Measurements from ENCODE around the gene DNAH14. TPM values are rescaled to one million over a fixed set of nuclear protein-coding genes. Genes with fewer than 3 reads are reported as not detected.

DNAH14 gene
- total and polyA plus RNA-seq, 2 of the 13 experiments (the other 11 are each of a cell fraction or from before 2014, with no cell fraction given), result 4.5 to 27.5 TPM

DNA sequence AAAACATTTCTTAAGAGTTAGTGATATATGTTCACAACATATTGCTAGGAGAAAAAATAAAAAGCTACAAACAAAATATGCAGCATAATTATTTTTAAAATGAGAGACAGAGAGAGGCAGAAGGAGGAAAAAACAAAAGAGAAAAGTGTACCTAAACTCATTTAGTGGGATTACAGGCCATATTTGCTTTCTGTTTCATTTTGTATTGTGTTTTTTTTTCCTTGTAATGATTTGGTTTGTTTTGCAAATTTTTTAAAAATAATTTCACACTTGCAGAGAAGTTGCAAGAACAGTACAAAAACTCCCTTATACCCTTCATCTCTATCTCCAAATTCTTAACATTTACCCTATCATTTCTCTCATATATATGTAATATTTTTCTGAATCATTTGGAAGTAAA is 433.3 kb downstream of the DNAH14 start:
- in situ Hi-C loops (cut with HindIII; ENCODE audit: extremely low pct_ligation_motif_present, low pct_unique_long_range_greater_than_20kb) (no loop called here), intact Hi-C loops (cut with micrococcal nuclease; ENCODE audit: unreplicated experiment) (no loop called here)
- H3K4me1 ChIP-seq (ENCODE audit: insufficient read depth, low read length), result no peaks in the 10 kb centered on the region
- no peaks in the 10 kb centered on the region for H3K36me3 ChIP-seq (replicated peaks in 1 of 2; ENCODE audit: control insufficient read depth in 1 of 2, insufficient read depth in 2 of 2, low read length in 2 of 2)
- H3K4me2 ChIP-seq (ENCODE audit: low read depth, low read length), result no peak overlapping the region
- ChIA-PET CTCF (ENCODE audit: low intra/inter-chr PET ratio, low total read pairs) (no interaction called here), POLR2A (no interaction called here)
- H4K20me1 ChIP-seq (ENCODE audit: insufficient read depth, low read length), result no peaks in the 10 kb centered on the region
- no peak for FAIRE-seq
- H3K27ac ChIP-seq (ENCODE audit: extremely low read length, insufficient read depth, low read length), result no peak overlapping the region
- no peak overlapping the region for H3K4me3 ChIP-seq (replicated peaks in 1 of 3; ENCODE audit: insufficient read depth in 1 of 3, low read depth in 2 of 3, low read length in 3 of 3)
- DNase-seq (ENCODE audit: low spot score), result no peak
- ATAC-seq, result no peak
- H3K9ac ChIP-seq (ENCODE audit: insufficient read depth, low read depth, low read length), result no peak overlapping the region
- H2AFZ ChIP-seq (ENCODE audit: low read length), result no peak overlapping the region
- TF ChIP-seq ATF7 (IDR thresholded peaks at IDR 0.05) (no peak), ATF7 (CRISPR knock-in tag; IDR thresholded peaks at IDR 0.05) (no peak), ZNF234 (CRISPR knock-in tag; conservative IDR thresholded peaks at IDR 0.05) (no peak), ZNF678 (CRISPR knock-in tag; IDR thresholded peaks at IDR 0.05) (no peak)
- TF ChIP-seq, protein P1, sequence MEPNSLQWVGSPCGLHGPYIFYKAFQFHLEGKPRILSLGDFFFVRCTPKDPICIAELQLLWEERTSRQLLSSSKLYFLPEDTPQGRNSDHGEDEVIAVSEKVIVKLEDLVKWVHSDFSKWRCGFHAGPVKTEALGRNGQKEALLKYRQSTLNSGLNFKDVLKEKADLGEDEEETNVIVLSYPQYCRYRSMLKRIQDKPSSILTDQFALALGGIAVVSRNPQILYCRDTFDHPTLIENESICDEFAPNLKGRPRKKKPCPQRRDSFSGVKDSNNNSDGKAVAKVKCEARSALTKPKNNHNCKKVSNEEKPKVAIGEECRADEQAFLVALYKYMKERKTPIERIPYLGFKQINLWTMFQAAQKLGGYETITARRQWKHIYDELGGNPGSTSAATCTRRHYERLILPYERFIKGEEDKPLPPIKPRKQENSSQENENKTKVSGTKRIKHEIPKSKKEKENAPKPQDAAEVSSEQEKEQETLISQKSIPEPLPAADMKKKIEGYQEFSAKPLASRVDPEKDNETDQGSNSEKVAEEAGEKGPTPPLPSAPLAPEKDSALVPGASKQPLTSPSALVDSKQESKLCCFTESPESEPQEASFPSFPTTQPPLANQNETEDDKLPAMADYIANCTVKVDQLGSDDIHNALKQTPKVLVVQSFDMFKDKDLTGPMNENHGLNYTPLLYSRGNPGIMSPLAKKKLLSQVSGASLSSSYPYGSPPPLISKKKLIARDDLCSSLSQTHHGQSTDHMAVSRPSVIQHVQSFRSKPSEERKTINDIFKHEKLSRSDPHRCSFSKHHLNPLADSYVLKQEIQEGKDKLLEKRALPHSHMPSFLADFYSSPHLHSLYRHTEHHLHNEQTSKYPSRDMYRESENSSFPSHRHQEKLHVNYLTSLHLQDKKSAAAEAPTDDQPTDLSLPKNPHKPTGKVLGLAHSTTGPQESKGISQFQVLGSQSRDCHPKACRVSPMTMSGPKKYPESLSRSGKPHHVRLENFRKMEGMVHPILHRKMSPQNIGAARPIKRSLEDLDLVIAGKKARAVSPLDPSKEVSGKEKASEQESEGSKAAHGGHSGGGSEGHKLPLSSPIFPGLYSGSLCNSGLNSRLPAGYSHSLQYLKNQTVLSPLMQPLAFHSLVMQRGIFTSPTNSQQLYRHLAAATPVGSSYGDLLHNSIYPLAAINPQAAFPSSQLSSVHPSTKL (CRISPR knock-in tag; IDR thresholded peaks at IDR 0.05), result no peak
- H3K27me3 ChIP-seq (ENCODE audit: control insufficient read depth in 1 of 2, insufficient read depth in 2 of 2, low read length in 2 of 2), result no peaks in the 10 kb centered on the region; a peak in 1 of 5 replicates
- no TSS peak for BruUV-seq (replicated peaks)
- H3K79me2 ChIP-seq (ENCODE audit: insufficient read depth, low read length), result no peaks in the 10 kb centered on the region
- H3K9me3 ChIP-seq (ENCODE audit: low read length), result no peaks in the 10 kb centered on the region

DNA sequence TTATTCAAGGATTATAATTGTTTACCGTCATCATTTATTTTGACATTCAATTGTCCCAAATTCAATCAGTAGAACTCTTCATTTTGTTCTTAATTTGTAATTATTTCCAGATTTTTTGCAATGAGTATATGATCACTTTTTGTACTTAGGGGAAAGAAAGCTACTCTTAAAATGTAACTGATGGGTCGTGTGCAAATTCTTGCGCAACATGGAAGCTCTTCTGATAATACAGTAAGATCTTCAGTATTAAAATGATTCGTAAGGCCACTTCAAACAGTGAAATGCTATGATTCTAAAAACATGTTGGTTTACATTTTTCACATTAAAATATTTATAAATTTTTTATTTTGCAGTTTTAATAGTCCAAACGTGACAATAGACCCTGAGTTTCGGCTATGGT is 435.0 kb downstream of the DNAH14 start:
- Histone ChIP-seq H3K4me3 (replicated peaks in 1 of 3; ENCODE audit: insufficient read depth in 1 of 3, low read depth in 2 of 3, low read length in 3 of 3) (no peak overlapping the region), H3K4me1 (ENCODE audit: insufficient read depth, low read length) (no peaks in the 10 kb centered on the region), H3K9ac (ENCODE audit: insufficient read depth, low read depth, low read length) (no peak overlapping the region), H3K79me2 (ENCODE audit: insufficient read depth, low read length) (no peaks in the 10 kb centered on the region), H3K27ac (ENCODE audit: extremely low read length, insufficient read depth, low read length) (no peak overlapping the region), H3K27me3 (ENCODE audit: control insufficient read depth in 1 of 2, insufficient read depth in 2 of 2, low read length in 2 of 2) (no peaks in the 10 kb centered on the region; a peak in 1 of 5 replicates), H3K9me3 (ENCODE audit: low read length) (no peaks in the 10 kb centered on the region), H4K20me1 (ENCODE audit: insufficient read depth, low read length) (no peaks in the 10 kb centered on the region), H3K36me3 (replicated peaks in 1 of 2; ENCODE audit: control insufficient read depth in 1 of 2, insufficient read depth in 2 of 2, low read length in 2 of 2) (no peaks in the 10 kb centered on the region), H3K4me2 (ENCODE audit: low read depth, low read length) (no peak overlapping the region), H2AFZ (ENCODE audit: low read length) (no peak overlapping the region)
- no peak for DNase-seq (ENCODE audit: low spot score)
- 76% methylated on average over 6 of the region's 6 CpGs for WGBS (ENCODE audit: low lambda C conversion rate)
- no peak for ATAC-seq
- intact Hi-C loops (cut with micrococcal nuclease; ENCODE audit: unreplicated experiment), result no loop called here
- FAIRE-seq, result no peak
- in situ Hi-C loops (cut with HindIII; ENCODE audit: extremely low pct_ligation_motif_present, low pct_unique_long_range_greater_than_20kb), result no loop called here
- ChIA-PET CTCF (ENCODE audit: low intra/inter-chr PET ratio, low total read pairs) (no interaction called here), POLR2A (no interaction called here)
- no TSS peak for BruUV-seq (replicated peaks)
- no peak for TF ChIP-seq ZNF333 (CRISPR knock-in tag; IDR thresholded peaks at IDR 0.05; ENCODE audit: borderline replicate concordance)
- no peak for TF ChIP-seq WIZ (CRISPR knock-in tag; IDR thresholded peaks at IDR 0.05)
- TF ChIP-seq CEBPB (IDR thresholded peaks at IDR 0.05; ENCODE audit: borderline replicate concordance, low read depth, low read length), result peak; percentile 83
- TF ChIP-seq CEBPG (CRISPR knock-in tag; IDR thresholded peaks at IDR 0.05), result peak; percentile 25; the same call in 1 of the 2 replicates
